HG03159 (cell line): ENCODE measurements around the gene MYNN.
"Not testable (repeated sequence)": the region's sequence is repeated elsewhere in the genome, so short reads cannot be mapped to it uniquely, and the experiment has no call there.

ENCODE experiments used
- ATAC-seq: cut with Tn5 transposase; IDR thresholded peaks from one replicate; pipeline ENCODE4 v1.9.1; 2021; ENCODE audit warnings: mild to moderate bottlenecking, moderate library complexity; ENCODE audit not compliant: unreplicated experiment

Gene MYNN

GRCh38 chr3:169772897-169773816, at the start of gene MYNN:
Gene MYNN (plus strand): TSS chr3:169773396. CDS start chr3:169774296, 900 bp downstream.
- peak; percentile 87 for ATAC-seq

DNA sequence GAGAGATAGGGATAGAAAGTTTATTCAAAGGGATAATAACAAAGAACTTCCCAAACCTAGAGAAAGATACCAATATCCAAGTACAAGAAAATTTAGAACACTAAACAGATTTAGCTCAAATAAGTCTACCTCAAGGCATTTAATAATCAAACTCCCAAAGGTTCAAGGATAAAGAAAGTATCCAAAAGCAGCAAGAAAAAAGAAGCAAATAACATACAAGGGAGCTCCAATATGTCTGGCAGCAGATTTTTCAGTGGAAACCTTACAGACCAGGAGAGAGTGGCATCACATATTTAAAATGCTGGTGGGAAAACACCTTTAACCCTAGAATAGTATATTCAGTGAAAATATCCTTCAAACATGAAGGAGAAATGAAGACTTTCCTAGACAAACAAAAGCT, 41.3 kb upstream of the MYNN start:
- ATAC-seq, result not testable (repeated sequence)

- ATAC-seq, result no peak
Observed at GRCh38 chr3:169739067-169739466, 34.1 kb upstream of the MYNN start.

DNA sequence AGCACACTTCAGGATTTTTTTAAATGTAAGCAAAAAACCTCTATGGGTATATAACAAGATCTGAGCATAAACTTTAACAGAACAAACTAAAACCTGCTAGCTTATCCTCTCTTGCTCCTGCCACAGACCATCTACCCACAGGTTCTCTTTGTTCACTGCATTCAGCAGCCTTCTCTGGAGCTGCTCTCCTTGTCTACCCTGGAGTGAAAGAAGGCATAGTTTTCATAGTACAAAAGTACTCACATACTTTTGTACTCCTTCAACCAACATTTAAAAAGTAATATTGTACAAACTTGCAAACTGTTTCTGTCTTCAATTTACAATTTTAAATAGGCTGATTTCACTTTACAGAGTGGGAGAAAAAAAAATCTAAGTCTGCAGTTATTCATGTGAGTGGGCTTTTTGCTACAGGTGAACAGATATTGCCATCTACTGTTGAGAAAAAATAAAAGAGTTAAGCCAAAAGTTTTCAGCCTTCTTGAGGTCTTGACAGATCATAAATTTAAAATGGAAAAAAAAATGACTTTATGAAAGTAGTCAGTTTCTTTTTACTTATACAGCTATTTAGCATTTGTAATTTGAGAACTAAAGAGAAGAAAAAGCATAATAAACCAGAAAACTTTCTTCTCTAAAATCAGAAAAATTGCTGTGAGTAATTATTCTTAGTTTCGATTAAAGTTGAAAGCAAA, 28.7 kb upstream of the MYNN start:
- ATAC-seq, result no peak

GRCh38 chr3:169746924-169747323, 26.3 kb upstream of the MYNN start:
- no peak for ATAC-seq

DNA sequence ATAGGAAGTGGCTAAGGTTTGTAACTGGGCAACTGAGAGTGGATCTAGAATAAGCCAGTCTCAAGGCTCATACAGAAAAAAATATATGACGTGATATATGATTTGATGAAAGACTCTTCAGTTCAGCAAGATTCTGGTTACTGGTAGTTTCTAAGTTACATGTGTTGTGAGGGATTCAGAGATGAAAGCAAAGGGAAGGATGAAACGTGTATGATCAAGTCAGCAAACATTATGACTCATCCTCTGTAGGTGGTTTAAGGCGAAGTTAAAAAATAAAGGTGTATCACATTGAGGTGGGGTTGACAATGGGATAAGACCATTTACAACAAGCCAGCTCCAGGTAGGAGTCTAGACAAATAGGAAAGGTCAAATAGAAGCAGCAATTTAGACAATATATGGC, 24.5 kb upstream of the MYNN start:
- no peak for ATAC-seq

- no peak for ATAC-seq
Observed at GRCh38 chr3:169750665-169751064, 22.5 kb upstream of the MYNN start.

GRCh38 chr3:169751875-169752274, 21.3 kb upstream of the MYNN start:
- no peak for ATAC-seq

- no peak for ATAC-seq
Observed at GRCh38 chr3:169754711-169755110, 18.5 kb upstream of the MYNN start.

DNA sequence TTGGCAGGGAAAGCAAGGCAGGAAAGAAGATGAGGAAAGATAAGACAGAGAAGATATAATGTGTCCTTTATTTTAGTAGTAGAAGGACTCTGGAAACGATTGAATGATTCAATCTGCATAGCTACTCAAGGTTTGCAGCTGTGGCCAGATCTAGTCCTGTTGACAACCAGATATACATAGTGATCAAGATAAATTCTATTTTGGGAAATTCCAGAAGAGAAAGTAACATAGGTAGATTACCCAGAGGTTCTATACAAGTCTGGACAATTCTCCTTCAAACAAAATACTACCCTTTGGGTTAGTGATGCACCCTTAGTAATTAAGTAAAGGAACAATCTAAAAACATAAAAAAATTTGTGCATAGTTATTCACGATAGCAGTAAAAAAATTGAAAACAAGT, 17.7 kb upstream of the MYNN start:
- no peak for ATAC-seq

GRCh38 chr3:169758359-169758994, 14.7 kb upstream of the MYNN start:
- no peak for ATAC-seq

GRCh38 chr3:169759256-169759655, 13.9 kb upstream of the MYNN start:
- ATAC-seq, result peak; percentile 73

- ATAC-seq, result no peak
Observed at GRCh38 chr3:169760479-169760878, 12.7 kb upstream of the MYNN start.

DNA sequence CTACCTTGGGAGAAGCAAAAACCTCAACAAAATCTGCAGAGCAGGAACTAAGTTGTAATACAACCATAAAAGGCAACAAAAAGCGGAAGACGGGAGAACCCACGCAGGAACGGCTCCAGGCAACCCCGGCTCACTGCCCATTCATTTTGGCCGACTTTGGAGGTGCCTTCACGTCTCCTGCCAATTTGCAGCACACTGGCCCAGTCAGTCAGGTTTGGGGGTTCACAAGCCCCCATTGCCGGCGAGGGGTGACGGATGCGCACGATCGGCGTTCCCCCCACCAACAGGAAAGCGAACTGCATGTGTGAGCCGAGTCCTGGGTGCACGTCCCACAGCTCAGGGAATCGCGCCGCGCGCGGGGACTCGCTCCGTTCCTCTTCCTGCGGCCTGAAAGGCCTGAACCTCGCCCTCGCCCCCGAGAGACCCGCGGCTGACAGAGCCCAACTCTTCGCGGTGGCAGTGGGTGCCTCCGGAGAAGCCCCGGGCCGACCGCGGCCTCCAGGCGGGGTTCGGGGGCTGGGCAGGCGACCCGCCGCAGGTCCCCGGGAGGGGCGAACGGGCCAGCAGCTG, 8.8 kb upstream of the MYNN start:
- peak; percentile 35 for ATAC-seq

DNA sequence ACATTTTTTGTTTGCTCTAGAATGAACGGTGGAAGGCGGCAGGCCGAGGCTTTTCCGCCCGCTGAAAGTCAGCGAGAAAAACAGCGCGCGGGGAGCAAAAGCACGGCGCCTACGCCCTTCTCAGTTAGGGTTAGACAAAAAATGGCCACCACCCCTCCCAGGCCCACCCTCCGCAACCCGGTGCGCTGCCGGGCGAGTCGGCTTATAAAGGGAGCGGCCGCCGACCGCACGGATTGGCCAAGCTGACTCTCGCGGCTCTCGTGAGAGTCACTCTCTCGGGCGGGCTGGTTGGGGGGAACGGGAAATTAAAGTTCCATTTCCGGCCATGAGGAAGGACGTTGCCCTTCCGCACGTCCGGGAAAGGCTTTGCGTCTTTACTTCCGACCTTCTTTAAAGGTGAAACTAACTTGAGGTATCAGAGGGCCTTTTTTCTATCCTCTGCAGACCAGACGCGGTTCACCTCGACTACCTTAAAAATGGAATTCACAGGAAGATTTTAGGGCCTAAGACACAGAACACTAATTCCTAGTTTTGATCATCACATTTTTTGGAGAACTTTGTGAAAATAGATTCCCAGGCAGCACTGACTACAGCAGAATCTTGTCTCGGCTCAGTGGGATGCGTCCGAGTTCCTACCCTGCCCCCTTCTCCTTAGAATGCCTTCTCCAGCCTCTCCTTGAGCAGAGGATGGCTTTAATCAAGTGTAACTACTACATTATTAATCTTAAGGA, 8.1 kb upstream of the MYNN start, which contains the start of gene TERC:
TERC (minus strand) TSS at position 179 of the 731 bp plus-strand sequence.
- ATAC-seq, result peak; percentile 77

- ATAC-seq, result peak; percentile 26
Observed at GRCh38 chr3:169769287-169770181, 3.7 kb upstream of the MYNN start, which contains the start of gene ACTRT3. Gene ACTRT3 (minus strand): TSS chr3:169769561. CDS start chr3:169769520, 41 bp downstream.

DNA sequence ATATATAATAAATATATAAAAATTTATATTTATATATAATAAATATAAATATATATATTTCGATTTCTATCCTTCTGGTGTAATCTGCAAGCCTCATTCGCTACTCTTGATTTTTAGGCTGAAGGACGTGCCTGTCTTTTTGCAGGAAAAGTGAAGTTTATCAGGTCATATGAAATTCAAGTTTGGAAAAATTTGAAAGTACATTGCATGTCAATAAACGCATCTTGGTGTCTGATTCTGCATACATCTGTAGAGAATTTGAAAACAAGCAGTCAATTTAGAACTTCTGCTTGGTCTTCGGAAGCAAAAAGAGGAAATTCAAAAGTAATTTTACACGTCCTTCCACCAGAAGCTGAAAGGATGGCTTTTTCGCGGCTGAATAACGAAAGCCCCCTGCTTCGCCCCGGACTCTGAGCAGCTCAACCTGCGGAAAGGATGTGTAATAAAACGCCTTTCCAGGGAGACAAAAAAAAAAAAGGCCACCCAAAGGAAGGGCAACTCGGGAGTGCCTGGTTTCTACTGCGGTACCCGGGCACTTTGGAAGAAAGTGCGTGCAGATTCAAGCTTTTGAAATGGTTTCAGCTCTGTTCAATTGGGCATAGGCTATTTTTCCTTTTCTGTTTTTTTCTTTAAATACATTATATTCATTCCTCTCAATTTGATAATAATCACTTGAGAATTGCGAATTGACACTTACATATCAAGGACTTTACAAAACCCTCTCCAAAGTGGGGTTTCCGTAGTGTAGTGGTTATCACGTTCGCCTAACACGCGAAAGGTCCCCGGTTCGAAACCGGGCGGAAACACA, 1.5 kb upstream of the MYNN start:
- ATAC-seq, result no peak

GRCh38 chr3:169772305-169772896, 795 bp upstream of the MYNN start:
- ATAC-seq, result peak; percentile 5
